Raji (cell line): ENCODE measurements around the gene RUNX1.

Experiments
- POLR2A ChIP-seq: IDR thresholded peaks from 2 replicates; pipeline ENCODE4 v1.6.1; 2011; ENCODE audit warnings: low read depth, low read length, control low read depth; ENCODE audit not compliant: insufficient read depth

Gene RUNX1

DNA sequence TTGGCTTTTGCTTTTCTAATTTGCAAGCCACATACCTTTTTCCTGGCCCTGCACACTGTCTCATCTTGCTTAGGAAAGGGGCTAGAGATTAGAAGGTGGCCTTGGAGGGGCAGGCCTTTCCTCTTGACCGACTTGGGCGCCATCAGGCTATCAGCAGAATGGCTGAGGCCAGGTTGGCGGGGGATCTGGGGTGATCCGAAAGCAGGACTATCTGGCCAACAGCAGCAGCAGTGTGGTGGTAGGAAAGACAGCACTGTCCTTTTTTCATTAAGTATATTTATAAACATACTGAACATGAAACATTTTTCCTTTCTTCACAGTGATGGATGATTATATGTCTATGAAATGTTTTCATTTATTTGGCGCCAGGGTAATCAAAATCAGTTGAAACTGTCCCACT, 23.5 kb upstream of the RUNX1 start:
- no peak for TF ChIP-seq POLR2A

DNA sequence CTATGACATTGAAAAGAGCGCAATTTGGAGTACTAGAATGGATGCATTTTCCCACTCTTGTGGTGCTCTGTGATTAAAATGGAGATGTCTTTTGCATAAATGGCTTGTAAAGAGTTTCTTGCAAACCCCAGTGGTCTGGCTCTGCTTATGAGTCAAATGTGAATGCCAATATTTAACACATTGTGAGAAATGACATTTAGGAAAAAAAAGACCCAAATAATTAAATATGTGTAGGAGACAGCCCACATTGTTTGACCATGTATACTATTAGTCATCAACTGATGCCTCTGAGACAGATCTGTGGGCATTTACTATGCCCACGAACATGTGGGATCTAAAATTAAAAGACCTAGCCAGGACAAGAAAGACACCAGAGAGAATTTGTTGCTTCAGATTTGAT, 22.2 kb upstream of the RUNX1 start:
- no peak for TF ChIP-seq POLR2A

DNA sequence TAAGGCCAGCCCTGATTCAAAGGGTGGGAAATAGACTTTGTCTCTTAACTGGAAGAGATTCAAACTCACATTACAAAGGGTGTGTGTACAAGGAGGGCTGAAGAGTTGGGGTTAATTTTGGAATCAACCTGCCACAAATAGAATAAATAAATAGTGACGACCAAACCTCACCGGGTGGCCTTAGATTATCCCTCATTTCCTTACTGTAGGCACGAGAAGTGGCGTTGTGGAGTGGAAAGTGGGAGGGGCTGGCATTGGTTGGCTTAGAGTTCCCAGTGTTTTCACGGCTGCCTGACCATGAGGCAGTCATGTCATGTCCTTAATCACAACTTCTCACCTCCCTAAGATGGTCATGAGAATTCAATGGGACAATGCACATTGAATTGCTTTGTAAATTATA, 21.3 kb upstream of the RUNX1 start:
- no peak for TF ChIP-seq POLR2A

DNA sequence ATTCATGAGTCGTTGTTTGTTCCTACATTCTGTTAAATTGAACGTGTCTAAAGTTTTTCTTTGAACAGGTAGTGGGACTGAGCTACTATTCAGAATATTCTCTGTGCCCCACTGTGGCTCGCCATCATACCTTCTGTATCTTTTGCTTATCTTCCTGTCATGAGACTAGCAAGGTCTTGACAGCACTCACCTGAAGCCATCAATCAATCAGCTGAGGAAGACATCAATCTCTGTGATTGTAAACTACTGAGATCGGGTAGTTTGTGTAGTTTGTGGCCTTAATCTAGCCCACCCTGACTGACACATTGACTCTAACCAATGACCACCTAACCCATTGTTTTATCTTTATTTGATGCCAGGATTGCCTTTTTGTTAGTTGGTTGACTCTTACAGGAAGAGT, 17.7 kb upstream of the RUNX1 start:
- no peak for TF ChIP-seq POLR2A

DNA sequence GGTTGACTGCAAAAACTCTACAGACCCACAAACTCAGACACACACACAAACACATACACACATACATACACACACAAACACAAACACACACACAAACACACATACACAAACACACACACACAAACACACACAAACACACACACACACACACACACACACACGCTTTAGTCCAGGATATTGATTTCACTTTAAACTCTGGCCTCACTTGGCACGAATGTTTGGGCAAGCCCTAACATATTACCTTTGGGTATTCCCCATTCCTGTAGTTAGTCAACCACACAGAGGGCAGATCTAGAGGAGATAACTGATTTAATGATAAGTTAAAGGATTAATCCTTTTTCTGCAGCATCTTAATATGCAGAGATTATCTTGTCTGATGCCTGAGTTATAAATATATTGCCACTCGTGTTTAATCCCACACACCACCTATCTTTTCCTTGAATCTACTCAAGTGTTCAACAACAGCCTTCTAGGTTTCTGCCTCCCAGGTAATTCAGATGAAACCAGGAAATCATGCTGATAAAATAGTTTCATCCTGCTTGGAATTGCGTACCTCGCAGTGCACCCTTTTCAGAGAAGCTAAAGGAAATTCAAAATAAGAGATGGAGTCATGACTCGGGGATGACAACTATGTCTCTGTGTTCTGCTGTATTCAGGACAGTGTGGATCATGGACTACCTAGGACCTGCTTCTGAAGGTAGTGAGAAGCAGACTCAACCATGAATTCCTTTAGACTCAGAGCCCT, 14.5 kb upstream of the RUNX1 start:
- TF ChIP-seq POLR2A = no peak

DNA sequence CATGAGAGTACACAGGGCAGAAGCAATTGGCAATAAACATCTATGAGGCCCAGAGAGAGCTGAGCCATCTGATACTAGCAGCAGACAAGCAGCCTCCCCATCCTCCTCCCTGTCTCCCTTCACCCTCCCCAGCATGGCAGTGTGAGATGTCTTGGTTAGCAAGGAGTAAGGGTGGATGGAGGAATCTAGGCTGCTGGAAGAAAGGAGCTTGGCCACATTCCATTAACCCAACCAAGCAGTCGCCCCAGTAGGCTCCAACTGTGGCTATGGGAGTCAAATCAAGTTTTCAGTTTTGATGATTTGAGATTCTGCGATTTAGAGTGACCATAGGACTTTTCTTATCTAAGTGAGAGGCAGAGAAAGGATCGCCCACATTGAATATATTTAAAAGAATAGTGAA, 12.9 kb upstream of the RUNX1 start:
- TF ChIP-seq POLR2A = no peak

DNA sequence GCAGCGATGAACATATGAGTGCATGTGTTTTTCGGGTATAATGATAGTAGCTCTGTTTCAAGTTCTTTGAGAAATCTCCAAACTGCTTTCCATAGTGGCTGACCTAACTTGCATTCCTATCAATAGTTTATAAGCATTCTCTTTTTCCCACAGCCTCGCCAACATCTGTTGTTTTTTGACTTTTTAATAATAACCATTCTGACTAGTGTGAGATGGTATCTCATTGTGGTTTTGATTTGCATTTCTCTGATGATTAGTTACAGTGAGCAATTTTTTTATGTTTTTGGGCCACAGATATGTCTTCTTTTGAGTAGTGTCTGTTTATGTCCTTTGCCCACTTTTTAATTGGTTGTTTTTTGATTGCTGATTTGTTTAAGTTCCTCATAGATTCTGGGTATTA, 10.6 kb upstream of the RUNX1 start:
- TF ChIP-seq POLR2A = no peak

DNA sequence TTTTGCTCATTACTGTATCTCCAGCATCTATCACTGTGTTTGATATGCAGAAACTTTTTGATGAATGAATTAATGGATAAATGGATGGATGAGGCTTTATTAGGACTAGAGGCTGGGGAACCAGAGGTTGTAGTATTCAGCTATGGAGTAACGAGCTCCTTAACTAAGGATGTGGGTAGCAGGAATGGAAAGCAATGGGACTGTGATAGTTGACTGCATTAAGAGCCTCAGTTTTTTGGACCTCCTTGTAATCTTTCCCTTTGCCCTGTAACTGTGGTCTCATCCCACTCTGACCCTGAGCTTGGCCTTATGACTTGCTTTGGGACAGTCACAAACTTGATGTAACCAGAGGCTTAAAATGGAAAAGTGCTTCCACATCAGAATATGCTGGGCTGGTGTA, 9.0 kb upstream of the RUNX1 start:
- no peak for TF ChIP-seq POLR2A

DNA sequence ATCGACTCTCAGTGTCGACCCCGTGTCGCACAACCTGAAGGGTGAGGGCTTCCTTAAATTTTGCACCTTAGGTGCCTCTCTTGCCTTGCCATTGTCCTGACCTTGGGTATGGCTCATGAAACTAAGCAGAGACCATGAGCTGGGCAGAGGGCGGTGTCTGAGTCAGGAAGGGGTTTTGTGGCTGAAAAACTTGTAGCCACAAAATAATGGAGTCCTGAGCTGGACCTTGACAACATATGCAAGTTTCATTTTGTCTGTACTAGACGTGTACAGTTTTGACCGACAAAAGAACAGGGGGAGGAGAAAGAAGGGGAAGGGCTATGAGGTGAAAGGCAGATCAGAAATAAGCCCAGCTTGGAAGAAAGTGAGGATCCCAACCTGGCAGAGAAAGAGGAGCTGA, 8.3 kb upstream of the RUNX1 start:
- TF ChIP-seq POLR2A = no peak

DNA sequence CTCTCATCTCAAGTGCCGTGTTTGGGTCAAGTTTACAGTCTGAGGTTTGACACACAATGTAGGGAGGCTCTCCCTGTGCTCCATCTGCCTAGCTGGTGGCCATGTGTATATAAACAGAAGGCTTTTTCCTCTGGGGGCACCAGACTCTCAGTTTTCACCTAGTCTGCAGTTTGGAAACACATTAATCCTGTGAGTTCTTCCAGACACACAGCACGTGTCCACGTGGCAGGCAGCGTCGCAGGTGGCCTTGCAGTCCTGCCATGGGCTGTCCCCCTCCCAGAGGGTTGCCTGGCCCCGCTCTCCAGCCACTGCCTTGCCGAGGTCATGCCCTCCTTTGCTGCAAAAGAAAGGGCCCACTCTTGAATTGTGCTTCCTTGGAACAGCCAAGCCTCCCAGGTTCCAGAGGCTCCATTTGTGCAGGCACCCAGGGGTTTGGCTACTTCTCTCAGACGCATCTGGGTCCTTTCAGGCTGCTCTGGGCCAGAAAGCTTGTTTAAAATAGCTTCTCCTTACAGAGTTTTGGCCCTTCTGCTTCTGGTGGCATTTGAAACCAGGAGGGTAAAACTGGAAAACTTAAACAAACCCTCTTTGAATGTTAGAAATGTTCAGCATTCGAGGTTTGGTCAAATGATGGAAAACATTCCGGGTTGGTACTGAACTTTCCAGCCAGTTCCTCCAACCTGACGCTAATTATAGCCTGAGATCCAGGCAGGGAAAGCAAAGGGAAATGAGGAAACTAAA, 4.4 kb upstream of the RUNX1 start:
- TF ChIP-seq POLR2A = no peak

DNA sequence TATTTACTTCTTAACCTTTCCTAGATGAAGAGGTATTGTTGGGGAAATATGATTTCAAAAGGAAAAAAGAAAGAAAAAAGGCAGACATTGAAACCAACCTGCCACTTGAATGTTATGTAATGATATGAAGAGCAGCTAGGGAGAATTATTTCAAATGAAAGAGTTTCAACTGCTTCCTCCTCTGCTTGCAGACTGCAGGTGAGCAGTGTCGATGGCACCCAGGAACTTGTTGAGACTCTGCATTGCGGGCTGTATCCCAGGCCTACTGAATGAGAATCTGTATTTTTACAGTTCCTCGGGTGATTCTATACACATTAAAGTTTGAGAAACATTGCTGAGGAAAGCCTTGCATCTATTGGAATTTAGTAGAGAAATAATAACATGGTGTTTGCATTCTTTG, 3.7 kb upstream of the RUNX1 start:
- TF ChIP-seq POLR2A = no peak

DNA sequence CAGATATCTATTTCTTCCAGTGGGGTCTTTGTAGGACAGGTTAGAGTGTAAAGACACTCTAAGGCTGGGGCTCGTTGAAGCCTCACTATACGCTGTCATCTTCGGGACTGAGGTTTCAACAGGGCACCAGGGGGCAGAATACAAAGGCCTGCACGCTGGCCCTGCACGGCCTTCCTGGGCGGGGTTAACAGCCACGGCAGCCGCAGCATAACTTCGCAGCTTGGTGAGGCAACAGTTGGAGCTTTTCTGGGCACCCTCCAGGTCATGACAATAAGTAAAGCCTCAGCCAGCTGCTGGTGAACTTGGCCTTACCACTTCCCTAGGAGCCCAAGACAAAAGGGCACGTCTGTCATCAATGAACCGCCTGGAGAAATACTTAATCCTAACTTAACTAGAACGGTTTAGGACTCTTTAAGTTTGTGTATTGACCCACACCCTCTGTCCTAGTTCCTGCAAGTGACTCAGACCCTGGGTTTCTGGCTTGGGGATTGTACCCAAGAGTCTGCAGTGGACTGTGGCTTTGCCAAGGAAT, 2.3 kb upstream of the RUNX1 start:
- TF ChIP-seq POLR2A = peak; percentile 30; the same call in 1 of the 2 replicates

DNA sequence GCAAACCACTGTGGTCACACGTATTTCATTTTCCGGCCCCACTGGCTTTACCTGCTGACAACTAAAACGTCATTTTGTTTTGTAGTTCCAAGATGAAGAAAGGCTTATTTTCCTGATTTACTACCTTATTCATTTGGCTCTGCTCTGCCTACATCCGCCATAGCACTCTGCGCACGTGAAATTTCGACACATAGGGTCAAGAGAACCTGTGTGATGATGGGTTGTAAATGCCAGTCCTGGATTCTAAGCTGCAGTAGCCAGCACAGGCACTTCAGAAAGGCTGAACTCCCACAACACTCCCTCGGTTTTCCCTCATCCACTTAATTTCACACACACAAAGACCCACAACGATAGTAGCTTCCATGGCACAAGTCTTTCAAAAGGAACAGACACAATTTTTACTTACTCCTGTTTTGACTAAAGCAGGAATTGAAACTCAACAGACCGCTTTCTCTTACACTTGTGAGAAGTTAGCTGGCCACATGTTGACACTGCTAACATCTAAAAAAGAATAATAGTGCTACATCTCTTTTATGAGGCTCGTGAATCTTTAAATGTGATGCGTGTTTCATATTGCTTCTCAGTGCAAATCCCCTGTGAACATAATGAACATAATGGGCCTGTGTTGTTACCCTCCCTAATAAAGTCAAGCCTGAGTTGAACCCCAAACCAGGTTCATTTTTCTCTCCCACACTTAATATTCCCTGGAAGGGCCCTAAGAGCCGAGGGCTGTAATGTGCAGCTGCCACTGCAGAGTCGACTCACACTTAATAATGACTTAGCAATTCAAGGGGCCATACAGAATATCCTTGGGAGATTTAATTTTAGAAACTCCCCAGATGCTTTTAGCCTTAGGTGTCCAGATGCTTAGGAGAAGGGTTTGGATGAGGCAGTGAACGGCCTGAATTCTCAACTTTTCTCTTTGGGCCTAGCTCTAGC, 1.5 kb upstream of the RUNX1 start:
- TF ChIP-seq POLR2A = peak; percentile 5; the same call in 1 of the 2 replicates

DNA sequence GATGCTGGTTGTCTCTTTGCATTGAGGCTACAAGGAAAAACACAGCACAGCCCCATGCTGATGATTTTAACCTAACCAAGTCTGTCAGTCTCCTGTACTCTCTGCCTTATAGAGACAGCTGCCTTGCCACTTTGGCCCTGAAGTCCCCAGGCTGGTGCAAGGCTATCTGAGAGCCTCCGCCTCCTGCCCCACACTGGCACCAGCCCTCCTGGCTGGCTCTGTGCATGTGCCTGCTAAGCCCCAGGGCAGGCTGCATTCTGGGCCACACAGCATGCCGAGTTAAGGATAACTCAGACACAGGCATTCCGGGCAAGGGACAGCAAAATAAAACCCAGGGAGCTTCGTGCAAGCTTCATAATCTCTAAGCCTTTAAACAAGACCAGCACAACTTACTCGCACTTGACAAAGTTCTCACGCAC, 910 bp downstream of the RUNX1 start:
- TF ChIP-seq POLR2A = peak; percentile 34; the same call in 1 of the 2 replicates

DNA sequence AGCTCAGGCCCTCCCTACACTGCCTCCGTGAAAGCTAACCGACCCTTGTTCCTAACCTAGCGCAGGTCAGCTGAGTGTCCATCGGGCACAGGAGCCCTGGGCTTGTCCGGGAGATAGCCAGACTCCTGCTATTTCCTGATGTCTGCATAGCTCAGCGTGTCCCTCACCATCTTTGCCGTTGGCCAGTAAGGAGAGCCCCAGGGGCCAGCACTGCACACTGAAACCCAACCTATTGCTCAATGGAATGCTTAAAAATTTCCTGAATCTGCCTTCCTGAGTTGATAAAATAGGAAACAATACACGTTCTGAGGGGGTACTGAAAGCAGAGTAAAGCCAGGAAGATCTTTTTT, 2.2 kb downstream of the RUNX1 start:
- TF ChIP-seq POLR2A = no peak
